Renal cortex interstitium (tissue), 11 donors: ENCODE results near the gene HOXA13. TPM values are rescaled to one million over a fixed set of nuclear protein-coding genes. Genes with fewer than 3 reads are reported as not detected.

Experiments used
- DNase-seq, 11 donors: peaks; one replicate each; pipeline ENCODE4 v3.0.0-alpha.2; 2013; ENCODE audit warnings: low read depth in 9 of 11, low spot score in 4 of 11; ENCODE audit errors: extremely low read depth in 1 of 11
- polyA plus RNA-seq, 3 donors: library from polyadenylated mRNA; unstranded; fragments of 120-200 nt; gene quantifications; one replicate each; pipeline ENCODE4 v1.2.1, GENCODE V29; 2013; ENCODE audit not compliant: insufficient read length in 3 of 3

Gene HOXA13
- polyA plus RNA-seq, 3 donors, result 0.01 TPM; not detected in 2

GRCh38 chr7:27155816-27156507 lies 43.9 kb downstream of the HOXA13 start:
- no peak for DNase-seq

GRCh38 chr7:27154901-27155815 lies 44.7 kb downstream of the HOXA13 start:
- no peak for DNase-seq

GRCh38 chr7:27154369-27154768 lies 45.5 kb downstream of the HOXA13 start:
- no peak for DNase-seq

GRCh38 chr7:27153526-27153925 lies 46.4 kb downstream of the HOXA13 start:
- DNase-seq, result no peak

- DNase-seq, result no peak
Observed at GRCh38 chr7:27152816-27153442, 47.0 kb downstream of the HOXA13 start.

- peak in 9 of 11 donors; percentile 83 to 95 (median 88) for DNase-seq
Observed at GRCh38 chr7:27151931-27152815, 47.7 kb downstream of the HOXA13 start, which contains the start of gene HOXA3. TSS of gene HOXA3 (minus strand) at chr7:27152583. CDS start at chr7:27110640, 41,943 bp downstream.

GRCh38 chr7:27151341-27151930 lies 48.5 kb downstream of the HOXA13 start:
- DNase-seq, result no peak

- DNase-seq, result no peak
Observed at GRCh38 chr7:27150568-27151340, 49.1 kb downstream of the HOXA13 start.

- no peak for DNase-seq
Observed at GRCh38 chr7:27149842-27150567, 49.9 kb downstream of the HOXA13 start.

- no peak for DNase-seq
Observed at GRCh38 chr7:27148756-27149641, 50.9 kb downstream of the HOXA13 start.

GRCh38 chr7:27148031-27148755 lies 51.7 kb downstream of the HOXA13 start:
- DNase-seq, result no peak

GRCh38 chr7:27147199-27148030 lies 52.5 kb downstream of the HOXA13 start, which contains the start of gene HOXA6:
TSS of gene HOXA6 (minus strand) at chr7:27147774. CDS start at chr7:27147749, 25 bp downstream.
- DNase-seq, result no peak

GRCh38 chr7:27146491-27147198 lies 53.2 kb downstream of the HOXA13 start:
- no peak for DNase-seq

GRCh38 chr7:27145914-27146412 lies 53.9 kb downstream of the HOXA13 start:
- DNase-seq, result no peak
